Keratinocyte (primary cell): Measurements from ENCODE around the gene VAV2.

Experiments
- CTCF ChIP-seq, 3 experiments: IDR thresholded peaks in 1 of 3; conservative IDR thresholded peaks in 1 of 3; optimal IDR thresholded peaks in 1 of 3; 2 replicates in 2 of 3; 3 replicates in 1 of 3; pipeline versions ENCODE3 to v1.5.1; 2011; ENCODE audit warnings: low read length in 3 of 3, mild to moderate bottlenecking in 3 of 3, moderate library complexity in 2 of 3, control low read depth in 1 of 3, inconsistent platforms in 1 of 3; ENCODE audit not compliant: insufficient read depth in 2 of 3; ENCODE audit errors: extremely low read depth in 1 of 3
- EZH2 ChIP-seq: IDR thresholded peaks from one replicate; pipeline ENCODE4 v1.6.1; 2012; ENCODE audit warnings: inconsistent platforms, mild to moderate bottlenecking, low read length, moderate library complexity

- TF ChIP-seq CTCF (optimal IDR thresholded peaks at IDR 0.05 in 1 of 3, IDR thresholded peaks at IDR 0.05 in 1 of 3, conservative IDR thresholded peaks at IDR 0.05 in 1 of 3; ENCODE audit: extremely low read depth in 1 of 3, insufficient read depth in 2 of 3, low read length in 3 of 3), result no peak
- no peak for TF ChIP-seq EZH2
Observed at GRCh38 chr9:133874659-133875058, 117.5 kb downstream of the VAV2 start.
